ENCODE data around the gene MYO1F.

- no peak for TF ChIP-seq CTCF (optimal IDR thresholded peaks at IDR 0.05 in 1 of 3, IDR thresholded peaks at IDR 0.05 in 1 of 3, conservative IDR thresholded peaks at IDR 0.05 in 1 of 3; ENCODE audit: extremely low read depth in 1 of 3, insufficient read depth in 2 of 3, low read length in 3 of 3)
- no peak for TF ChIP-seq EZH2 (IDR thresholded peaks at IDR 0.05; ENCODE audit: low read length)
Measured at GRCh38 chr19:8615024-8615423, 37.8 kb upstream of the MYO1F start.
